Measurements from ENCODE around the gene MYADM.

The MYADM gene

DNA sequence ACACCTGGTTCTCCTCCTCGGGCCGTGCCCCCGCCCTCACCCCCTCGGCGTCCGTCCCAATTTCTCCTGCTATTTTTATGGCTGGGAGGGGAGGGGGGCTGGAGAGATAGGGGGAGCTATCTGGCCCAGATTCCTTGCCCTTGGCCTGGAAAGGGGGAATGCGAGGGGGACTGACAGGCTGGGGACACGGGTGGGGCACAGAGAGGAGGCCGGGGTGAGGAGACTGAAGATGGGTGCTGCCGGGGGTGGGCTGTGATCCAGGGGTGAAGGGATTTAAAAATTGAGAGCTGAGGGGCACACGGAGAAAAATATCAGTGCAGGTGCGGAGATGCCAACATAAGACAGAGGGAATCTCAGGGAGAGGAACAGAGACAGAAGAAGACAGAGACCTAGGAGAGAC is 16.6 kb downstream of the MYADM start:
- Histone ChIP-seq H3K4me2 (ENCODE audit: low read length) (no peak overlapping the region), H3K79me2 (no peaks in the 10 kb centered on the region), H3K27me3 (ENCODE audit: control insufficient read depth, insufficient read depth, low read length) (no peaks in the 10 kb centered on the region), H3K36me3 (ENCODE audit: control insufficient read depth, insufficient read depth, low read length) (no peaks in the 10 kb centered on the region), H3K27ac (no peak overlapping the region), H3K9me3 (ENCODE audit: control insufficient read depth, low read length) (no peaks in the 10 kb centered on the region), H3K9ac (no peak overlapping the region), H2AFZ (no peak overlapping the region), H3K4me1 (peaks cover 9% of the 10 kb centered on the region), H3K4me3 (ENCODE audit: low read depth, low read length) (no peak overlapping the region)
- TF ChIP-seq CTCF (IDR thresholded peaks at IDR 0.05): no peak

DNA sequence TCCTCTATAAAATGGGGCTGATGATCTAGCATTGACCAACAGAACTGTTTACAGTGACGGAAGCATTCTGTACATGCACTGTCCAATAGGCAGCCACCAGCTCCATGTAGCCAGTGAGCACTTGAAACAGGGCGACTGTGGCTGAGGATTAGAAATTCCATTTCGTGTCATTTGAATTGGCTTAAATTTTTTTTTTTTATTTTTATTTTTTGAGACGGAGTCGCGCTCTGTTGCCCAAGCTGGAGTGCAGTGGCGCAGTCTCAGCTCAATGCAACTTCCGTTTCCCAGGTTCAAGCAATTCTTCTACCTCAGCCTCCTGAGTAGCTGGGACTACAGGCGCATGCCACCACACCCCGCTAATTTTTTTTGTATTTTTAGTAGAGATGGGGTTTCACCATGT is 17.4 kb downstream of the MYADM start:
- peaks cover 5% of the 10 kb centered on the region for H3K4me1 ChIP-seq
- no peak overlapping the region for H2AFZ ChIP-seq
- no peaks in the 10 kb centered on the region for H3K9me3 ChIP-seq (ENCODE audit: control insufficient read depth, low read length)
- H3K9ac ChIP-seq: no peak overlapping the region
- no peak overlapping the region for H3K4me2 ChIP-seq (ENCODE audit: low read length)
- H3K4me3 ChIP-seq (ENCODE audit: low read depth, low read length): no peak overlapping the region
- H3K27ac ChIP-seq: no peak overlapping the region
- no peak for TF ChIP-seq CTCF (IDR thresholded peaks at IDR 0.05)
- no peaks in the 10 kb centered on the region for H3K79me2 ChIP-seq
- H3K27me3 ChIP-seq (ENCODE audit: control insufficient read depth, insufficient read depth, low read length): no peaks in the 10 kb centered on the region
- no peaks in the 10 kb centered on the region for H3K36me3 ChIP-seq (ENCODE audit: control insufficient read depth, insufficient read depth, low read length)

DNA sequence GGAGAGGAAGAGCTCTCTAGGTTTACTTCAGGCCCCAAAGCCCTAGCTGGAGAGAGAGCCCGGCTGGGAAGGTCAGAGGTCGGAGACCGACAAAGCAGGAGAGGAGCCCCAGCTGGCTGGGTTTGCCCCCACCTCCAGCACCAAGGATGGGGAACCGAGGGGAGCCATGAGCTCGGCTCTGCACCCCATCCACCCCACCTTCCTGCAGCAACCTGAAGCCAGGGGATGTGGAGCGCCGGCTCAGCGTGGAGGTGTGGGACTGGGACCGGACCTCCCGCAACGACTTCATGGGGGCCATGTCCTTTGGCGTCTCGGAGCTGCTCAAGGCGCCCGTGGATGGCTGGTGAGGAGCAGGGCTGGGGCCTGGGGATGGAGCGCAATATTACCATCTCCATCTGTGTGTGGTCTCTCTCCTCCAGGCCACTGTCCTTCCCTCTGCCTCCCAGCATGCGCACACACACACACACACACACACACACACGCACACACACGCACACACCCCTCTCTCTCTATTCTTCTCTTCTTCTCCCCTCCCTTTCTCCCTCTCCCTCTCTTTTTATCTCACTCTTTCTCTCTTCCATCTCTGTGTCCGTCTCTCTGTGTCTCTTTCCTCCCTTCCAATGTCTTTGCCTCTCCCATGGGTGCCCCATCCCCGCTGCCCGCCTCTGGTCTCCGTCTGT is 24.8 kb downstream of the MYADM start:
- Histone ChIP-seq H3K4me2 (ENCODE audit: low read length) (no peak overlapping the region), H2AFZ (no peak overlapping the region), H3K9me3 (ENCODE audit: control insufficient read depth, low read length) (no peaks in the 10 kb centered on the region), H3K27ac (no peak overlapping the region), H3K27me3 (ENCODE audit: control insufficient read depth, insufficient read depth, low read length) (no peaks in the 10 kb centered on the region), H3K4me3 (ENCODE audit: low read depth, low read length) (no peak overlapping the region), H3K4me1 (no peaks in the 10 kb centered on the region), H3K9ac (no peak overlapping the region), H3K79me2 (no peaks in the 10 kb centered on the region), H3K36me3 (ENCODE audit: control insufficient read depth, insufficient read depth, low read length) (no peaks in the 10 kb centered on the region)
- TF ChIP-seq CTCF (IDR thresholded peaks at IDR 0.05): no peak

DNA sequence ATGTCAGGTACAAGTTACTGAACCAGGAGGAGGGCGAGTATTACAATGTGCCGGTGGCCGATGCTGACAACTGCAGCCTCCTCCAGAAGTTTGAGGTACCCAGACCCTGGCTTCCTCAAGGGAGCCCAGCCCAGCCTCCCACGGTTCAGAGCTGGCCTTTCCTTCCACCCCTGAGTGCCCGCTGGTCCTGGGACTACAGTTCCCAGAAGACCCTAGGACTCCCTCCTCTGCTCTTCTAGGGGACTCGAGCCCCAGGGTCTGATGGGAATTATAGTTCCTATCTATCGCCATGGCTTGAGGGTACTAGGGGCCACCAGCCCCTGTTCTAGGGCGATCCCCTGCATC is 25.3 kb downstream of the MYADM start:
- TF ChIP-seq CTCF (IDR thresholded peaks at IDR 0.05): no peak
- H3K4me3 ChIP-seq (ENCODE audit: low read depth, low read length): no peak overlapping the region
- no peaks in the 10 kb centered on the region for H3K36me3 ChIP-seq (ENCODE audit: control insufficient read depth, insufficient read depth, low read length)
- no peak overlapping the region for H3K4me2 ChIP-seq (ENCODE audit: low read length)
- H3K9me3 ChIP-seq (ENCODE audit: control insufficient read depth, low read length): no peaks in the 10 kb centered on the region
- no peaks in the 10 kb centered on the region for H3K4me1 ChIP-seq
- no peaks in the 10 kb centered on the region for H3K27me3 ChIP-seq (ENCODE audit: control insufficient read depth, insufficient read depth, low read length)
- H3K79me2 ChIP-seq: no peaks in the 10 kb centered on the region
- no peak overlapping the region for H3K9ac ChIP-seq
- H3K27ac ChIP-seq: no peak overlapping the region
- H2AFZ ChIP-seq: no peak overlapping the region

DNA sequence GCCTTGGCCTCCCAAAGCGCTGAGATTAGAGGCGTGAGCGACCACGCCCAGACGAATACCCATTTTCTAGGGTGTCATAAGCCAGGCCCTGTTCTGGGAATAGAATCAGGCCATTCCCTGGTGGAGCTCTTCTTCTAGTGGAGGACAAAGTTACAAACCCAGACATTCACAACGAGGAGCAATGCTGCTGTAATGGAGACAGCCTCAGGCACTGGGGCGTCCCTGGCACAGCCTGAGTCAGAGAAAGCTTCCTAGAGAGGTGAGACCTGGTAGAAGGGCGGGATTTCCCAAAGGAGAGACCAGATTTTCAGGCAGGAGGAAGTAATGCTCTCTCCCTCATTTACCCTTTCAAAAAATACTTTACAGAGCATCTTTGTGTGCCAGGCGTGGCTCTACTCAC is 27.0 kb downstream of the MYADM start:
- Histone ChIP-seq H3K36me3 (ENCODE audit: control insufficient read depth, insufficient read depth, low read length) (no peaks in the 10 kb centered on the region), H3K4me3 (ENCODE audit: low read depth, low read length) (no peak overlapping the region), H3K9ac (no peak overlapping the region), H3K27ac (no peak overlapping the region), H3K4me2 (ENCODE audit: low read length) (no peak overlapping the region), H3K27me3 (ENCODE audit: control insufficient read depth, insufficient read depth, low read length) (no peaks in the 10 kb centered on the region), H3K4me1 (no peaks in the 10 kb centered on the region), H3K79me2 (no peaks in the 10 kb centered on the region), H3K9me3 (ENCODE audit: control insufficient read depth, low read length) (no peaks in the 10 kb centered on the region), H2AFZ (no peak overlapping the region)
- TF ChIP-seq CTCF (IDR thresholded peaks at IDR 0.05): no peak

Measured in parathyroid adenoma (tissue), 2 donors.